Body of pancreas (tissue), 4 donors: Measurements from ENCODE around the gene LMX1A. TPM values are rescaled to one million over a fixed set of nuclear protein-coding genes. Genes with fewer than 3 reads are reported as not detected.

ENCODE experiments used
- ATAC-seq: fragments of 150-250 bp; one replicate; pipeline ENCODE4 v1.9.1; 2016
- DNase-seq, 4 donors: peaks; one replicate each; pipeline ENCODE4 v3.0.0-alpha.2; 2019
- H3K27ac ChIP-seq, 4 donors: fragments of 200-600 bp; sonication (generic); 1 replicate in 3 of 4; 2 replicates in 1 of 4; pipeline versions ENCODE4 v1.5.1 to v1.6.1; 2016 to 2019; ENCODE audit warnings: mild to moderate bottlenecking in 1 of 4, mixed read lengths in 1 of 4, moderate library complexity in 1 of 4
- H3K27me3 ChIP-seq, 2 donors: fragments of 200-600 bp; sonication (generic); one replicate each; pipeline ENCODE4 v1.6.0; 2016; ENCODE audit warnings: mild to moderate bottlenecking in 1 of 2
- H3K36me3 ChIP-seq, 2 donors: fragments of 200-600 bp; sonication (generic); replicated peaks in 1 of 2; 2 replicates each; pipeline ENCODE4 v1.5.1; 2016; ENCODE audit warnings: low read depth in 2 of 2; ENCODE audit not compliant: insufficient read depth in 1 of 2
- H3K4me1 ChIP-seq: fragments of 200-600 bp; sonication (generic); one replicate; pipeline ENCODE4 v1.6.0; 2016
- H3K4me3 ChIP-seq, 2 donors: fragments of 200-600 bp; sonication (generic); 1 replicate in 1 of 2; 2 replicates in 1 of 2; pipeline ENCODE4 v1.5.1; 2016 to 2019
- H3K9me3 ChIP-seq, 3 donors: fragments of 200-600 bp; sonication (generic); 1 replicate in 2 of 3; 2 replicates in 1 of 3; pipeline ENCODE4 v1.5.1; 2016
- CTCF ChIP-seq, 7 experiments: fragments of 450-650 bp in 4 of 7; fragments of 200-600 bp in 3 of 7; sonication (generic) in 3 of 7; IDR thresholded peaks; one replicate each; pipeline ENCODE4 v1.5.1; 2016 to 2019; ENCODE audit warnings: antibody characterized with exemption in 7 of 7
- POLR2A ChIP-seq, 3 donors: fragments of 450-650 bp; IDR thresholded peaks; one replicate each; pipeline ENCODE4 v1.6.1; 2016; ENCODE audit warnings: antibody characterized with exemption in 3 of 3, mild to moderate bottlenecking in 2 of 3
- WGBS, 2 donors: methylation state at CpG; one replicate each; pipeline ENCODE4 v1.1.5; 2017; 5-methylcytosine and 5-hydroxymethylcytosine counted together
- intact Hi-C: fragments of 100-400 bp; cut with DNase I; formaldehyde crosslinking; loops from one replicate; pipeline ENCODE4 v1.15.1; 2023
- total RNA-seq, 2 donors: library from RNA; depleted of rRNA; stranded (reverse); fragments of >200 nt; gene quantifications; one replicate each; pipeline ENCODE4 v1.1.0, GENCODE V29; 2016

LMX1A gene
- total RNA-seq, 2 donors from 2014 or later, result not detected

- TF ChIP-seq CTCF (IDR thresholded peaks at IDR 0.05), result no peak
- no peak for TF ChIP-seq POLR2A (IDR thresholded peaks at IDR 0.05)
- Histone ChIP-seq H3K27ac (no peak overlapping the region), H3K27me3 (no peaks in the 10 kb centered on the region), H3K4me3 (no peak overlapping the region), H3K36me3 (no peaks in the 10 kb centered on the region), H3K4me1 (no peaks in the 10 kb centered on the region), H3K9me3 (no peaks in the 10 kb centered on the region)
- ATAC-seq (no peak), DNase-seq (no peak)
- intact Hi-C loops, result no loop called here
- WGBS, 2 donors, result 77 to 82% methylated on average over 5 of the region's 5 CpGs
Observed at GRCh38 chr1:165339164-165339563, 17.4 kb downstream of the LMX1A start.

- H3K27me3 ChIP-seq, result no peaks in the 10 kb centered on the region
Observed at GRCh38 chr1:165330483-165330882, 26.0 kb downstream of the LMX1A start.

GRCh38 chr1:165329104-165329503 is 27.4 kb downstream of the LMX1A start:
- Histone ChIP-seq H3K9me3 (no peaks in the 10 kb centered on the region), H3K36me3 (no peaks in the 10 kb centered on the region), H3K27me3 (no peaks in the 10 kb centered on the region), H3K4me3 (no peak overlapping the region), H3K4me1 (no peaks in the 10 kb centered on the region), H3K27ac (no peak overlapping the region)
- ATAC-seq (no peak), DNase-seq (no peak)
- intact Hi-C loops, result no loop called here
- 65 to 69% methylated on average over 5 of the region's 5 CpGs for WGBS, 2 donors
- TF ChIP-seq CTCF (IDR thresholded peaks at IDR 0.05) (no peak), POLR2A (IDR thresholded peaks at IDR 0.05) (no peak)

More at GRCh38 chr1:165330483-165330882, 26.0 kb downstream of the LMX1A start:
- H3K27ac ChIP-seq, result no peak overlapping the region
- H3K9me3 ChIP-seq, result no peaks in the 10 kb centered on the region
- H3K4me3 ChIP-seq, result no peak overlapping the region
- WGBS, 2 donors, result 43 to 52% methylated on average over 3 of the region's 3 CpGs
- no peak for ATAC-seq
- no peak for TF ChIP-seq CTCF (IDR thresholded peaks at IDR 0.05)
- no peak for TF ChIP-seq POLR2A (IDR thresholded peaks at IDR 0.05)
- no peaks in the 10 kb centered on the region for H3K36me3 ChIP-seq
- intact Hi-C loops, result no loop called here
- DNase-seq, result no peak
- no peaks in the 10 kb centered on the region for H3K4me1 ChIP-seq

GRCh38 chr1:165328136-165328535 is 28.4 kb downstream of the LMX1A start:
- 70 to 73% methylated on average over 3 of the region's 3 CpGs for WGBS, 2 donors

More at GRCh38 chr1:165328136-165328535, 28.4 kb downstream of the LMX1A start:
- no peaks in the 10 kb centered on the region for H3K4me1 ChIP-seq
- no peak overlapping the region for H3K27ac ChIP-seq
- no peak overlapping the region for H3K4me3 ChIP-seq
- ATAC-seq (no peak), DNase-seq (no peak)
- TF ChIP-seq CTCF (IDR thresholded peaks at IDR 0.05) (no peak), POLR2A (IDR thresholded peaks at IDR 0.05) (no peak)
- H3K9me3 ChIP-seq, result no peaks in the 10 kb centered on the region
- no peaks in the 10 kb centered on the region for H3K27me3 ChIP-seq
- intact Hi-C loops, result no loop called here
- no peaks in the 10 kb centered on the region for H3K36me3 ChIP-seq
